PC-3 (cell line): Measurements from ENCODE around the gene NOM1.

Experiments
- EZH2 ChIP-seq: fragments of 300-600 bp; sonication (generic); IDR thresholded peaks from one replicate; pipeline ENCODE4 v1.6.1; 2017; ENCODE audit warnings: antibody characterized with exemption, mild to moderate bottlenecking, low read length; ENCODE audit not compliant: unreplicated experiment
- TF ChIP-seq, protein P1 (sequence below): fragments of 300-600 bp; sonication (generic); conservative IDR thresholded peaks from 2 replicates; pipeline ENCODE4 v1.5.1; 2017; ENCODE audit warnings: antibody characterized with exemption, low read depth, mild to moderate bottlenecking, low read length

DNA sequence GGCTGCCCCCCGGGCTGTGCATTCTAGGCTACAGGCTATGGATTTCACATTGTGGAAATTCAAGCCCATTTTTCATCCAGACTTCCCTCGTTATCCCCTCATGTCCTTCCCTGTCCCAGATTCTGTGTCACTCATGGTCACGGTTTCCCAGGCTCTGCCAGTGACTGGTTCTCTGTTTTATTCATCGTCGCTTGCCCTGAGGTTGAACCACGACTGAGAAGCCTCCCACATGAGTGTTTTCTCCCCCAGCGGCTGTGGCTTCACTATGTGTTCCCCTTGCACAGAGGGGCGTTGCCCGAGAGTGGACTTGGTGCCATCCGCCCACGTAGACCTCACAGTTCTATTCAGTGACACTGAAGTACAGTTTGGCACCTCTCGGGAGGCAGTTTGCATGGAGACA is 14.0 kb downstream of the NOM1 start:
- TF ChIP-seq, protein P1, sequence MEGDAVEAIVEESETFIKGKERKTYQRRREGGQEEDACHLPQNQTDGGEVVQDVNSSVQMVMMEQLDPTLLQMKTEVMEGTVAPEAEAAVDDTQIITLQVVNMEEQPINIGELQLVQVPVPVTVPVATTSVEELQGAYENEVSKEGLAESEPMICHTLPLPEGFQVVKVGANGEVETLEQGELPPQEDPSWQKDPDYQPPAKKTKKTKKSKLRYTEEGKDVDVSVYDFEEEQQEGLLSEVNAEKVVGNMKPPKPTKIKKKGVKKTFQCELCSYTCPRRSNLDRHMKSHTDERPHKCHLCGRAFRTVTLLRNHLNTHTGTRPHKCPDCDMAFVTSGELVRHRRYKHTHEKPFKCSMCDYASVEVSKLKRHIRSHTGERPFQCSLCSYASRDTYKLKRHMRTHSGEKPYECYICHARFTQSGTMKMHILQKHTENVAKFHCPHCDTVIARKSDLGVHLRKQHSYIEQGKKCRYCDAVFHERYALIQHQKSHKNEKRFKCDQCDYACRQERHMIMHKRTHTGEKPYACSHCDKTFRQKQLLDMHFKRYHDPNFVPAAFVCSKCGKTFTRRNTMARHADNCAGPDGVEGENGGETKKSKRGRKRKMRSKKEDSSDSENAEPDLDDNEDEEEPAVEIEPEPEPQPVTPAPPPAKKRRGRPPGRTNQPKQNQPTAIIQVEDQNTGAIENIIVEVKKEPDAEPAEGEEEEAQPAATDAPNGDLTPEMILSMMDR, result no peak
- no peak for TF ChIP-seq EZH2
